ENCODE data around the gene LMX1A.

LMX1A gene

GRCh38 chr1:165325460-165326203 lies 30.9 kb downstream of the LMX1A start:
- no peak for DNase-seq (ENCODE audit: low spot score)

DNA sequence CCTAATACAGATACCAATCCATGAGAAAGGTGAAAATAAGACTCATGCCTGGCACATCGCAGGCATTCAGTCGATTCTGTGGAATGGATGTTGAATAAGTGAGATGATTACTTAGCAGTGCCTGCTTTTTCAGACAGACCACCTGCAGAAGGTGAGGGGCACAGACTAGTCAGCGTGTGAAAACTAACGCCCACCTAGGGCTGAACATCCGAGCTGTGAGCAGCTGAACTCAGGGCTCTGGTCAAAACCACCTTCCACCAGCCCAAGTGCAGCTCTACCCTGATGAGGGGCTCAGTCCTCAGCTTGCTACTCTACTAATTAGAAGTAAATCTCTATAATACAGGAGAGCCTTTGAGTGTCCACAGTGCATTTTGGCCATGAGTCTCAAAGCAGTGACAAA lies 32.5 kb downstream of the LMX1A start:
- no peak for DNase-seq (ENCODE audit: low spot score)

- DNase-seq (ENCODE audit: low spot score), result no peak
Observed at GRCh38 chr1:165317612-165318011, 38.9 kb downstream of the LMX1A start.

- DNase-seq (ENCODE audit: low spot score), result no peak
Observed at GRCh38 chr1:165316153-165316772, 40.3 kb downstream of the LMX1A start.

DNA sequence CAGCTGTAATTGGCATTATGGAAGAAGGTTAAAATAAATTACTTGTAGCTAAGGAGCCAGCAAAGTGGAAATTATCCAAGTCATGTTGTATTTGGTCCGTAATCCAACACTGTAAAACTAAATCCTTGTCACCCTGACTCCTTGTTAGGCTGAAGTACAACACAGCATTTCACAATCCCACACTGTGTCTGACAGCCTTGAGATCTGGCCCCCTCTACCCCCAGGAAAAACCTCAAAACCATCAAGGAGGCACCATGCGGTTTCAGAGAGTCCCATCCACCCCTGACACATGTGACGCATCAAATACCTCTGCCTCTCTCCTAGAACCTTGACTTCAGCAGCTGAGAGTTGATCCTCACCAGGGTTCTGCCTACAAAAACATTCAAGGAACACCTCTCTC lies 41.0 kb downstream of the LMX1A start:
- DNase-seq (ENCODE audit: low spot score), result no peak

- no peak for DNase-seq (ENCODE audit: low spot score)
Observed at GRCh38 chr1:165313903-165314302, 42.6 kb downstream of the LMX1A start.

GRCh38 chr1:165312591-165312990 lies 43.9 kb downstream of the LMX1A start:
- DNase-seq (ENCODE audit: low spot score), result no peak

- DNase-seq (ENCODE audit: low spot score), result no peak
Observed at GRCh38 chr1:165306543-165307434, 49.7 kb downstream of the LMX1A start.

DNA sequence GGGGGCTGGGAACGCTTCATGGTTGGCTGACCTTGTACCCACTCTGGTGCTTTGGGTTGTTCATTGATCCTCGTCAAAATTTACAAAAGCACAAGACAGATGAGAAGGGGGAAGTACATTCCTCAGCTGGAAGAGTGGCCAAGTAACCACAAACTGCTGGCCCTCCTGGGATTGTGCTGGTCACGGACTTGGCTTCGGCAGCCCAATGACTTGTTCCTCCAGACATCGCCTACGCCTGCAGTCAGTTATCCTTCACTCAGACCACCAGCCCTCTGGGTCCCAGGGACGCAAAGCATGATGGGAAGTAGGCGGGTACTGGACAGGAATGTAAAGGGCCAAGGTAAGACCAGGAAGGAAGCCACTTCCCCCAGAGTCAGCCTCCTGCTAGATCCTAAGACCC lies 53.1 kb downstream of the LMX1A start:
- DNase-seq (ENCODE audit: low spot score), result no peak

GRCh38 chr1:165300400-165300903 lies 56.1 kb downstream of the LMX1A start:
- DNase-seq (ENCODE audit: low spot score), result no peak

GRCh38 chr1:165298203-165298820 lies 58.2 kb downstream of the LMX1A start:
- DNase-seq (ENCODE audit: low spot score), result no peak

DNA sequence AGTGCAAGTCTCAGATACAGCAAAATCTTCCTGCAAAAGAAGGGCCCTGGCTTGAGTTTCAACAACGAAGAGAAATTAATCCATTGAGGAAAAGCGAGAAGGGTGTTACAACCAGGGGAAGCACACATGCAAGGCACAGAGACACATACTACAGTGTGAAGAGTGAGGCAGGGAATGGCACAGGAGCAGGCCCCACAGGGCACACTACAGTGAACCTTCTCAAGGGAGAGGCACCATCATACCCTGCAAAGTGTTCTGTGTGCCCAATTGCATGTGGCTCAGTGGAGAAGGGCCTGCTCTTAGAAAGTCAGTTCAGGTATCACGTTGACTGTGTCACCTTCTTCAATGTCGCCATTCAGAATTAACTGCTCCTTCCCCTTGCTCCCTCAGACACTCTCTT lies 60.3 kb downstream of the LMX1A start:
- DNase-seq (ENCODE audit: low spot score), result no peak

- DNase-seq (ENCODE audit: low spot score), result no peak
Observed at GRCh38 chr1:165290148-165290547, 66.4 kb downstream of the LMX1A start.

GRCh38 chr1:165289556-165289955 lies 67.0 kb downstream of the LMX1A start:
- no peak for DNase-seq (ENCODE audit: low spot score)

GRCh38 chr1:165288350-165289120 lies 68.0 kb downstream of the LMX1A start:
- DNase-seq (ENCODE audit: low spot score), result no peak

DNA sequence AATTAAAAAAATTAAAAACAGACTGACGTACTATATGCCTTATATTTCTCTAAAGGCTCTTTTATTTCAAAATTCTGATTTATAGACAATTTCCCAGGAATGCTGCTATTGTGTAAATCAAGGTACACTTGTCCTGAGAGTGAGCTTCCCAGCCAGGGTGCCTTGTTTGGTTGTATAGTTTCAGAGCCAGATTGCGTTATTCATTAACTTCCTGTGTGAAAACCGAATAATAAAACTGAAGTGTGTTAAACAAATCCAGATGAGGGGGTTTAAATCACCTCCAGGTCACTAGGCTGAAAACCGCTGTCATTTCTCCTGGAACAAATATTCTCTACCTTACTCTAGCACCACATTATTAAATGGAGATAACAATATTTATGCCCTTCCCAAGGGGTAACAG lies 68.7 kb downstream of the LMX1A start:
- no peak for DNase-seq (ENCODE audit: low spot score)

GRCh38 chr1:165287329-165287728 lies 69.2 kb downstream of the LMX1A start:
- DNase-seq (ENCODE audit: low spot score), result no peak

GRCh38 chr1:165284454-165284853 lies 72.1 kb downstream of the LMX1A start:
- DNase-seq (ENCODE audit: low spot score), result no peak

DNA sequence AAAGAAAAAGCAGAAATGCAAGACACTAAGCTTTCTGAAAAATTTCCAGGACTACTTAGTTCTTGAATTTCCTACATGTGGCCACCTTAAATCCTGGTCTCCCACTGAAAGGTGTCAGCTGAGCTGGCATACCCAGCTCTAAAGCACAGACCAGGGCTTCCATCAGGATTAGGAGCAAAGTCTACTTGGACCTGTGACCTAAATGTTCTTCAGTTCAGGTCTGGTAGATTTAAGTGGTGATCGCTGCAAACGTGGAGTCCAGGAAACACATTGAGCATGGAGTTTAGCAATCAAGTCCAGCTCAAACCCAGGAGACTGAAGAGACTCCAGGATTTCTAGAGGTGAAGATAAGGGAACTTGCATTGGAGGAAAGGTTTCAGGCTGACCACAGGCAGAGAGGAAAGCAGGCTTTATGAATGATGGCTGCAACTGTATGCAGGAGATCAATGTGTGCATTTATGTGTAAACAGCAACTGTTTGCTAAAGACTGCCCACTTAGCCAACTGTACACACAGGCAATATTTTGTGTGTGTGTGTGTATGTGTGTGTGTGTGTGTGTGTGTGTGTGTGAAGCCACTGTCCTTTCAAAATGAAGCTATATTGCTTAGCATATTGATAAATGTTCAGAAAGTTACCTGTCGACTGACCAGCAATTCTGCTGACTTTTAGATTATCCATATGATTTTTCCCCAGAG lies 75.2 kb downstream of the LMX1A start:
- no peak for DNase-seq (ENCODE audit: low spot score)

DNA sequence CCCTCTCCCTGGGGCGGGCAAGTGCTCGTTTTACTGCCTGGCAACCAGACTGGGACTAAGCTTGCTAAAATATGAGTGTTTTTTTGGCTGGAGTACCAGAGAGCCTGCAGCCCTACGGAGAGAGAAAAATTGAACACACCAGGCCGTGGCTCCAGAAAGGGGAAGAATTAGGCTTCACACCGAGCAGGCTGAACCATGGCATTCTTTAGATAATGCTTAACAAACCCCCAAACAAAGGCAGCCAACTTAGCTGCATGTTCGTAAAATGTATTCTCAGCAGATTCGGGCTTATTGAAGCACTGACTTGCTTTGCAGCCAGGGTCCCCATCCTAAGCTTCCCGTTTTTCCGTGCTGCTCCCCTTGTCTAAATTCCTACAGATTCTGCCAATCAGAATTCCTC lies 76.6 kb downstream of the LMX1A start:
- no peak for DNase-seq (ENCODE audit: low spot score)

DNA sequence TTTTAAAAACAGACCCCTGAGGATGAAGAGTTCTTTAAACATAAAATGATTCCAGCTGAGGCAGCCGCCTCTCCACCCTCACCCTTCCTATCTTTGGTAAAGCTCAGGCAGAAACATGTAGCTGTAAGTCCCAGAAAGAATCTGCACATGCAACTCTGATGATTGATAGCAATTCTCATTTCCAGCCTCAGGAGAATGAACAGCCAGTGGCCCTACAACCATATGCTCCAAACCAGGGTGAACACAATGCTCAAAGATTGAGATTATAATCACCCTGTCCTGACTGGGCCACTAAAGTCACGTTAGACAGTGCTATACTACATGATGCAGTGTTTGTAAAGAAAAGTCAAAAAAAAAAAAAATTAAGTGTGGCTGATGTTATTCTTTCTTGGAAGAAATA lies 80.2 kb downstream of the LMX1A start:
- no peak for DNase-seq (ENCODE audit: low spot score)
